NCI-H2171 treated with DMSO at 0.1 percent for 48 hours (cell line): ENCODE measurements around the gene CRPPA.
A peak's percentile ranks its signal among the peaks of the same experiment; 100 is the strongest.
"Not testable (repeated sequence)": the region's sequence is repeated elsewhere in the genome, so short reads cannot be mapped to it uniquely, and the experiment has no call there.

Experiments
- DNase-seq: peaks from one replicate; lab custom pipeline; 2025; lab: John Stamatoyannopoulos, UW

Gene CRPPA

GRCh38 chr7:16421333-16422102 lies at the start of gene CRPPA:
TSS of gene CRPPA (minus strand) at chr7:16421538. CDS start at chr7:16421322, 216 bp downstream.
- DNase-seq = peak; percentile 47

GRCh38 chr7:16465469-16466361 lies 44.4 kb upstream of the CRPPA start, which contains the start of gene SOSTDC1:
TSS of gene SOSTDC1 (minus strand) at chr7:16465738. CDS start at chr7:16465668, 70 bp downstream.
- no peak for DNase-seq

GRCh38 chr7:16463949-16464715 lies 42.8 kb upstream of the CRPPA start:
- no peak for DNase-seq

- DNase-seq = no peak
These were observed 42.2 kb upstream of the CRPPA start for GRCh38 chr7:16463520-16463919.

- DNase-seq = no peak
These were observed 41.1 kb upstream of the CRPPA start for GRCh38 chr7:16462431-16462889.

- no peak for DNase-seq
These were observed 39.6 kb upstream of the CRPPA start for GRCh38 chr7:16460789-16461493.

GRCh38 chr7:16456303-16456702 lies 35.0 kb upstream of the CRPPA start:
- not testable (repeated sequence) for DNase-seq

GRCh38 chr7:16455591-16455990 lies 34.3 kb upstream of the CRPPA start:
- DNase-seq = no peak

- DNase-seq = peak; percentile 13
These were observed 29.0 kb upstream of the CRPPA start for GRCh38 chr7:16450366-16450765.

- DNase-seq = no peak
These were observed 26.5 kb upstream of the CRPPA start for GRCh38 chr7:16447876-16448275.

GRCh38 chr7:16446508-16446907 lies 25.2 kb upstream of the CRPPA start:
- DNase-seq = no peak

GRCh38 chr7:16443871-16444270 lies 22.5 kb upstream of the CRPPA start:
- not testable (repeated sequence) for DNase-seq

- no peak for DNase-seq
These were observed 17.6 kb upstream of the CRPPA start for GRCh38 chr7:16438988-16439387.

GRCh38 chr7:16436306-16436705 lies 15.0 kb upstream of the CRPPA start:
- no peak for DNase-seq

GRCh38 chr7:16433568-16434122 lies 12.3 kb upstream of the CRPPA start:
- DNase-seq = no peak

- DNase-seq = no peak
These were observed 11.0 kb upstream of the CRPPA start for GRCh38 chr7:16432425-16432731.

- peak; percentile 41 for DNase-seq
These were observed 10.5 kb upstream of the CRPPA start for GRCh38 chr7:16431646-16432424.

- no peak for DNase-seq
These were observed 8.8 kb upstream of the CRPPA start for GRCh38 chr7:16430133-16430532.

GRCh38 chr7:16428672-16429071 lies 7.3 kb upstream of the CRPPA start:
- no peak for DNase-seq

- no peak for DNase-seq
These were observed 6.8 kb upstream of the CRPPA start for GRCh38 chr7:16428182-16428581.
